Mesenchymal stem cell (in vitro differentiated cells and primary cell): ENCODE results near the gene ABCA10.
A peak's percentile ranks its signal among the peaks of the same experiment; 100 is the strongest.

Experiments used
- DNase-seq: peaks from one replicate; pipeline ENCODE4 v3.0.0-alpha.2; 2013
- H2AFZ ChIP-seq: one replicate; pipeline ENCODE4 v1.6.1; 2013; ENCODE audit warnings: low read depth, mild to moderate bottlenecking, control low read depth, inconsistent platforms, low read length, moderate library complexity
- H2AK5ac ChIP-seq: 2 replicates; pipeline ENCODE4 v1.6.1; 2013; ENCODE audit warnings: low read length, moderate library complexity, mild to moderate bottlenecking, inconsistent platforms; ENCODE audit not compliant: severe bottlenecking
- H2BK120ac ChIP-seq: one replicate; pipeline ENCODE4 v1.6.1; 2013; ENCODE audit warnings: low read depth, mild to moderate bottlenecking, inconsistent platforms, low read length, moderate library complexity
- H2BK12ac ChIP-seq, 2 experiments: one replicate each; pipeline ENCODE4 v1.6.1; 2013; ENCODE audit warnings: inconsistent platforms in 2 of 2, low read length in 2 of 2, mild to moderate bottlenecking in 2 of 2, moderate library complexity in 2 of 2, control low read depth in 1 of 2
- H2BK15ac ChIP-seq: one replicate; pipeline ENCODE4 v1.6.1; 2013; ENCODE audit warnings: mild to moderate bottlenecking, low read depth, inconsistent platforms; ENCODE audit not compliant: poor library complexity, severe bottlenecking
- H2BK5ac ChIP-seq: 2 replicates; pipeline ENCODE4 v1.6.1; 2013; ENCODE audit warnings: low read depth, mild to moderate bottlenecking, low read length, control low read depth, inconsistent platforms; ENCODE audit not compliant: poor library complexity, severe bottlenecking
- H3K14ac ChIP-seq, 2 experiments: one replicate each; pipeline ENCODE4 v1.6.1; 2013; ENCODE audit warnings: inconsistent platforms in 2 of 2, low read length in 2 of 2, control low read depth in 1 of 2, mild to moderate bottlenecking in 1 of 2, moderate library complexity in 1 of 2
- H3K18ac ChIP-seq, 2 experiments: one replicate each; pipeline ENCODE4 v1.6.1; 2013; ENCODE audit warnings: inconsistent platforms in 2 of 2, low read length in 2 of 2, control low read depth in 1 of 2, low read depth in 1 of 2, mild to moderate bottlenecking in 1 of 2
- H3K23ac ChIP-seq, 2 experiments: one replicate each; pipeline ENCODE4 v1.6.1; 2013; ENCODE audit warnings: inconsistent platforms in 2 of 2, low read length in 2 of 2, mild to moderate bottlenecking in 2 of 2, moderate library complexity in 2 of 2, control low read depth in 1 of 2
- H3K27ac ChIP-seq: 2 replicates; pipeline ENCODE4 v1.5.1; 2013; ENCODE audit warnings: mild to moderate bottlenecking, moderate library complexity, low read length, control low read depth, inconsistent platforms; ENCODE audit not compliant: poor library complexity, severe bottlenecking
- H3K27me3 ChIP-seq, 2 experiments: 2 replicates each; pipeline versions ENCODE4 v1.6.1 to v1.7.0; 2013; ENCODE audit warnings: low read length in 2 of 2, mild to moderate bottlenecking in 2 of 2, moderate library complexity in 2 of 2, control low read depth in 1 of 2, inconsistent platforms in 1 of 2; ENCODE audit not compliant: control insufficient read depth in 1 of 2, insufficient read depth in 1 of 2
- H3K36me3 ChIP-seq, 2 experiments: 2 replicates each; pipeline versions ENCODE4 v1.6.1 to v1.7.0; 2013; ENCODE audit warnings: low read length in 2 of 2, control low read depth in 1 of 2, inconsistent platforms in 1 of 2, low read depth in 1 of 2, mild to moderate bottlenecking in 1 of 2; ENCODE audit not compliant: insufficient read depth in 2 of 2, control insufficient read depth in 1 of 2
- H3K4ac ChIP-seq, 2 experiments: one replicate each; pipeline ENCODE4 v1.6.1; 2013; ENCODE audit warnings: inconsistent platforms in 2 of 2, low read length in 2 of 2, mild to moderate bottlenecking in 2 of 2, moderate library complexity in 2 of 2, control low read depth in 1 of 2, low read depth in 1 of 2
- H3K4me1 ChIP-seq: 2 replicates; pipeline ENCODE4 v1.6.1; 2013; ENCODE audit warnings: low read depth, low read length, control low read depth; ENCODE audit not compliant: control insufficient read depth, insufficient read depth
- H3K4me2 ChIP-seq: 2 replicates; pipeline ENCODE4 v1.6.1; 2013; ENCODE audit warnings: low read length, mild to moderate bottlenecking, inconsistent platforms; ENCODE audit not compliant: poor library complexity, severe bottlenecking
- H3K4me3 ChIP-seq, 2 experiments: 2 replicates each; pipeline versions ENCODE4 v1.5.1 to v1.7.0; 2013; ENCODE audit warnings: low read length in 2 of 2, mild to moderate bottlenecking in 2 of 2, control low read depth in 1 of 2, low read depth in 1 of 2; ENCODE audit not compliant: insufficient read depth in 1 of 2
- H3K79me1 ChIP-seq: replicated peaks from 2 replicates; pipeline ENCODE4 v1.6.1; 2013; ENCODE audit warnings: mild to moderate bottlenecking, control low read depth, low read length, inconsistent platforms; ENCODE audit not compliant: poor library complexity, severe bottlenecking
- H3K9ac ChIP-seq: 2 replicates; pipeline ENCODE4 v1.7.0; 2013; ENCODE audit warnings: mild to moderate bottlenecking, low read length, moderate library complexity
- H3K9me3 ChIP-seq: 2 replicates; pipeline ENCODE4 v1.7.0; 2013; ENCODE audit warnings: mild to moderate bottlenecking, low read length; ENCODE audit not compliant: control insufficient read depth
- H4K8ac ChIP-seq: one replicate; pipeline ENCODE4 v1.6.1; 2013; ENCODE audit warnings: inconsistent platforms, mild to moderate bottlenecking, low read length, moderate library complexity
- H4K91ac ChIP-seq: one replicate; pipeline ENCODE4 v1.6.1; 2013; ENCODE audit warnings: mild to moderate bottlenecking, low read length, inconsistent platforms
- WGBS: methylation state at CpG from one replicate; pipeline ENCODE4 v1.1.7; 2013; ENCODE audit warnings: mixed read lengths; 5-methylcytosine and 5-hydroxymethylcytosine counted together

Gene ABCA10

GRCh38 chr17:69142175-69142802 is 86.3 kb downstream of the ABCA10 start:
- H2AK5ac ChIP-seq = no peak overlapping the region
- H3K4ac ChIP-seq = no peak overlapping the region
- no peak overlapping the region for H4K8ac ChIP-seq
- peaks cover 0 to 13% of the 10 kb centered on the region in 2 experiments for H3K36me3 ChIP-seq
- no peak overlapping the region for H3K14ac ChIP-seq
- H3K23ac ChIP-seq = no peak overlapping the region
- H3K9me3 ChIP-seq = peaks cover 3% of the 10 kb centered on the region
- 98% methylated on average over 2 of the region's 3 CpGs for WGBS
- no peaks in the 10 kb centered on the region for H3K79me1 ChIP-seq
- no peak overlapping the region for H3K27ac ChIP-seq
- H3K4me3 ChIP-seq = peak overlapping the region in 1 of 2 experiments; percentile 86
- peak overlapping the region; percentile 97 for H3K9ac ChIP-seq
- no peaks in the 10 kb centered on the region for H3K4me1 ChIP-seq
- H2BK120ac ChIP-seq = no peak overlapping the region
- H2AFZ ChIP-seq = no peak overlapping the region
- no peak for DNase-seq
- H3K4me2 ChIP-seq = no peak overlapping the region
- H3K27me3 ChIP-seq = no peaks in the 10 kb centered on the region
- H3K18ac ChIP-seq = no peak overlapping the region
- H2BK15ac ChIP-seq = no peak overlapping the region
- H2BK12ac ChIP-seq = no peak overlapping the region
- no peak overlapping the region for H2BK5ac ChIP-seq
- no peak overlapping the region for H4K91ac ChIP-seq

GRCh38 chr17:69141431-69142174 is 87.0 kb downstream of the ABCA10 start, which contains the start of gene ABCA6:
Gene ABCA6 (minus strand): TSS chr17:69141895. CDS start chr17:69140703, 1,192 bp downstream.
- no peak within 1 kb of the TSS for H3K23ac ChIP-seq
- no peak within 1 kb of the TSS for H2BK5ac ChIP-seq
- 78% methylated on average over 2 of the region's 4 CpGs for WGBS
- DNase-seq = peak; percentile 6
- H4K8ac ChIP-seq = no peak within 1 kb of the TSS
- H2AFZ ChIP-seq = no peak within 1 kb of the TSS
- peak within 1 kb of the TSS in 1 of 2 experiments; percentile 86 for H3K4me3 ChIP-seq
- no peaks in the 10 kb centered on the region for H3K27me3 ChIP-seq
- H3K79me1 ChIP-seq = no peaks in the 10 kb centered on the region
- peaks cover 0 to 19% of the 10 kb centered on the region in 2 experiments for H3K36me3 ChIP-seq
- H3K4me1 ChIP-seq = no peaks in the 10 kb centered on the region
- H3K27ac ChIP-seq = no peak within 1 kb of the TSS
- H3K9me3 ChIP-seq = peaks cover 9% of the 10 kb centered on the region
- no peak within 1 kb of the TSS for H3K18ac ChIP-seq
- no peak within 1 kb of the TSS for H4K91ac ChIP-seq
- no peak within 1 kb of the TSS for H2AK5ac ChIP-seq
- H2BK120ac ChIP-seq = no peak within 1 kb of the TSS
- H3K14ac ChIP-seq = no peak within 1 kb of the TSS
- peak within 1 kb of the TSS; percentile 97 for H3K9ac ChIP-seq
- H3K4ac ChIP-seq = no peak within 1 kb of the TSS
- no peak within 1 kb of the TSS for H2BK12ac ChIP-seq
- no peak within 1 kb of the TSS for H3K4me2 ChIP-seq
- no peak within 1 kb of the TSS for H2BK15ac ChIP-seq

GRCh38 chr17:69134112-69134511 is 94.5 kb downstream of the ABCA10 start:
- Histone ChIP-seq H3K4ac (no peak overlapping the region), H2AK5ac (no peak overlapping the region), H3K9me3 (peaks cover 9% of the 10 kb centered on the region), H3K4me2 (no peak overlapping the region), H2BK120ac (no peak overlapping the region), H3K4me3 (no peak overlapping the region), H3K9ac (no peak overlapping the region), H2BK15ac (no peak overlapping the region), H3K23ac (no peak overlapping the region), H3K79me1 (no peaks in the 10 kb centered on the region), H3K14ac (no peak overlapping the region), H2BK5ac (no peak overlapping the region), H3K36me3 (peaks cover 0 to 91% of the 10 kb centered on the region in 2 experiments), H3K27ac (no peak overlapping the region), H2AFZ (no peak overlapping the region), H3K27me3 (no peaks in the 10 kb centered on the region), H4K91ac (no peak overlapping the region), H4K8ac (no peak overlapping the region), H3K18ac (no peak overlapping the region), H3K4me1 (no peaks in the 10 kb centered on the region), H2BK12ac (no peak overlapping the region)
- 88% methylated on average over 3 of the region's 3 CpGs for WGBS
- DNase-seq = no peak

GRCh38 chr17:69130627-69131296 is 97.9 kb downstream of the ABCA10 start:
- H4K8ac ChIP-seq = no peak overlapping the region
- no peak overlapping the region for H3K4me3 ChIP-seq
- no peaks in the 10 kb centered on the region for H3K4me1 ChIP-seq
- no peak overlapping the region for H3K27ac ChIP-seq
- no peak overlapping the region for H3K18ac ChIP-seq
- H4K91ac ChIP-seq = no peak overlapping the region
- H3K36me3 ChIP-seq = peaks cover 0 to 99% of the 10 kb centered on the region in 2 experiments
- no peak overlapping the region for H3K4me2 ChIP-seq
- H2BK5ac ChIP-seq = no peak overlapping the region
- H2BK12ac ChIP-seq = no peak overlapping the region
- 86% methylated on average over 5 of the region's 6 CpGs for WGBS
- no peak for DNase-seq
- H3K9me3 ChIP-seq = no peaks in the 10 kb centered on the region
- no peak overlapping the region for H2BK120ac ChIP-seq
- no peak overlapping the region for H3K23ac ChIP-seq
- H3K14ac ChIP-seq = no peak overlapping the region
- no peak overlapping the region for H2AFZ ChIP-seq
- no peak overlapping the region for H3K9ac ChIP-seq
- H2AK5ac ChIP-seq = no peak overlapping the region
- no peak overlapping the region for H3K4ac ChIP-seq
- H3K27me3 ChIP-seq = no peaks in the 10 kb centered on the region
- H2BK15ac ChIP-seq = no peak overlapping the region
- H3K79me1 ChIP-seq = no peaks in the 10 kb centered on the region
